ENCODE measurements around the gene LRRC49. TPM values are rescaled to one million over a fixed set of nuclear protein-coding genes. Genes with fewer than 3 reads are reported as not detected.

Gene LRRC49
- total RNA-seq, 2 experiments from 2014 or later: not detected

DNA sequence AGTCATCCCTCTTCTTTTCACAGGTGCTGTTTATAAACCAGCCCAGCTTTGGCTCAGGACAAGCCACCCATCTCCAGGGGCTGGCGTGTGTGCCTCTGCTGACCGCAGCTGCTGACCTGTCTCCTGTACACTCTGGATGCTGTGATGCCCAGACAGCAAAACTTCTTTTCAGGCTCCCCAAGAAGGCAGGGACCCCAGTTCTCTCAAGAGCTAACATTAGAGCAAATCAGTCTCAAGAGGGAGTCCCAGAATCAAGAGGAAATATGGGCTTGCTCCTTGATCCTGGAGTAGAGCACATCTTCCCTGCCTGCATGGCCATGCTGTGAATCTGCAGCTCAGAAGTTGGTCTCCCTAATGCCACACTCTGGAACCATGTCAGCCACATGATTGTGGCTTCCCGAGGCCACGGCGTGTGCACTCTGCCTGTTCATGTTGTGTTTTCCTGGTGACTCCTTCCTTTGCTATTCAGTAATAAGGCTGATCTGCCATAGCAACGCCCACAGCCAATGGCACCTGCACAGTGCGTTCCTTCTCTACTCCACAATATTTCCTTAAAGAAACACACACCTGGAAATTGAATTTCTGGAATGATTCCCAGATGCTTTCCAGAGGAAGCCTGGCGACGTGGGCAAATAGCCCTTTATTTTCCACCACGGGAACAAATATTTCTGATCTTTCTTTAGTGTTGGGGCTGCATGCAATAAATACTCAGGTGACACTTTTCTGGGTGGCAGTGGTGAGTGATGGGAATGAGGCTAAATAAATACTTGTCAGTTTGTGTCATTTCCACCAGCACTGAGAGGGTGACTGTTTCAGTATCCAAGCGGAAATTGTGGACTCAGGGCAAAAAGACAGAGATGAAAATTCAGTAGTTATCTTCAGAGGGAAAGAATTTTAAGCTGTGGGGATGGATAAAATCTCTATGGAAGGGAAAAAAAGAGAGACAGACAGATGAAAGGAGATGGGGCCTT is 200.7 kb downstream of the LRRC49 start:
- Histone ChIP-seq H2AFZ (ENCODE audit: low read length) (no peak overlapping the region), H3K9me2 (ENCODE audit: insufficient read depth, low read length) (no peaks in the 10 kb centered on the region), H4K20me1 (ENCODE audit: insufficient read depth, low read length) (no peaks in the 10 kb centered on the region), H3K79me2 (ENCODE audit: insufficient read depth, low read depth, low read length) (no peaks in the 10 kb centered on the region), H3K4me3 (ENCODE audit: low read depth, low read length, poor library complexity, severe bottlenecking) (no peak overlapping the region), H3K4me1 (ENCODE audit: insufficient read depth, low read length, poor library complexity, severe bottlenecking) (no peaks in the 10 kb centered on the region), H3K9me3 (ENCODE audit: low read length) (no peaks in the 10 kb centered on the region), H3K27ac (ENCODE audit: low read depth, low read length, poor library complexity, severe bottlenecking) (no peak overlapping the region), H3K4me2 (ENCODE audit: low read length) (no peak overlapping the region), H3K36me3 (ENCODE audit: insufficient read depth, low read length) (no peaks in the 10 kb centered on the region)
- ChIA-PET POLR2A (interaction anchor here (0.6 kb wide), 1 partner anchor 585 kb away, joined by 3 read pairs; no protein-coding TSS in a partner anchor), CTCF (ENCODE audit: unreplicated experiment) (no interaction called here)
- intact Hi-C loops (cut with micrococcal nuclease; ENCODE audit: unreplicated experiment): no loop called here
- no TSS peak for BruUV-seq (replicated peaks)
- no peak for DNase-seq (ENCODE audit: low spot score)
- TF ChIP-seq EZH2phosphoT487 (IDR thresholded peaks at IDR 0.05; ENCODE audit: borderline replicate concordance, low read depth, low read length): no peak
- TF ChIP-seq, protein P1, sequence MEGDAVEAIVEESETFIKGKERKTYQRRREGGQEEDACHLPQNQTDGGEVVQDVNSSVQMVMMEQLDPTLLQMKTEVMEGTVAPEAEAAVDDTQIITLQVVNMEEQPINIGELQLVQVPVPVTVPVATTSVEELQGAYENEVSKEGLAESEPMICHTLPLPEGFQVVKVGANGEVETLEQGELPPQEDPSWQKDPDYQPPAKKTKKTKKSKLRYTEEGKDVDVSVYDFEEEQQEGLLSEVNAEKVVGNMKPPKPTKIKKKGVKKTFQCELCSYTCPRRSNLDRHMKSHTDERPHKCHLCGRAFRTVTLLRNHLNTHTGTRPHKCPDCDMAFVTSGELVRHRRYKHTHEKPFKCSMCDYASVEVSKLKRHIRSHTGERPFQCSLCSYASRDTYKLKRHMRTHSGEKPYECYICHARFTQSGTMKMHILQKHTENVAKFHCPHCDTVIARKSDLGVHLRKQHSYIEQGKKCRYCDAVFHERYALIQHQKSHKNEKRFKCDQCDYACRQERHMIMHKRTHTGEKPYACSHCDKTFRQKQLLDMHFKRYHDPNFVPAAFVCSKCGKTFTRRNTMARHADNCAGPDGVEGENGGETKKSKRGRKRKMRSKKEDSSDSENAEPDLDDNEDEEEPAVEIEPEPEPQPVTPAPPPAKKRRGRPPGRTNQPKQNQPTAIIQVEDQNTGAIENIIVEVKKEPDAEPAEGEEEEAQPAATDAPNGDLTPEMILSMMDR (conservative IDR thresholded peaks at IDR 0.05; ENCODE audit: low read length): no peak

DNA sequence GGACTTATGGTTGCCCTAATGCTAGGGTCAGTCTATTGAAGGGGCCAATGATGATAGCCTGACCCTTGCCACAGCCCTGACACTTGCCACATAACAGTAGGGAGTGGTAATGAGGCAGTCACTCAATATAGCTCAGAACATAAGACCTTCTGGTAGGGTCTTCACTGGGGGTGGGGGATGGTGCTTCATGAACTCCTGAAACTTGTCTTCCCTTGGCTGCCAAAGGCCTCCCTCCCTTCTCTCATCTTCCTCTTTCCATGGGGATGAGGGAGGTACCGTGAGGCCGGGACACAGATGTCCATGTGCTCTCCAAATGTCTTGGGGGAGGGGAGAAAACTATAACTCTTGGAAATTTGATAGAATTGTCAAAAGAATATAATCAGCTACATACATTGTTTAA is 201.5 kb downstream of the LRRC49 start:
- no peak for TF ChIP-seq EZH2phosphoT487 (IDR thresholded peaks at IDR 0.05; ENCODE audit: borderline replicate concordance, low read depth, low read length)
- TF ChIP-seq, protein P1 (conservative IDR thresholded peaks at IDR 0.05; ENCODE audit: low read length): no peak
- Histone ChIP-seq H3K27ac (ENCODE audit: low read depth, low read length, poor library complexity, severe bottlenecking) (no peak overlapping the region), H3K4me1 (ENCODE audit: insufficient read depth, low read length, poor library complexity, severe bottlenecking) (no peaks in the 10 kb centered on the region), H3K4me2 (ENCODE audit: low read length) (no peak overlapping the region), H3K79me2 (ENCODE audit: insufficient read depth, low read depth, low read length) (no peaks in the 10 kb centered on the region), H4K20me1 (ENCODE audit: insufficient read depth, low read length) (no peaks in the 10 kb centered on the region), H3K4me3 (ENCODE audit: low read depth, low read length, poor library complexity, severe bottlenecking) (no peak overlapping the region), H3K36me3 (ENCODE audit: insufficient read depth, low read length) (no peaks in the 10 kb centered on the region), H3K9me3 (ENCODE audit: low read length) (no peaks in the 10 kb centered on the region), H3K9me2 (ENCODE audit: insufficient read depth, low read length) (no peaks in the 10 kb centered on the region), H2AFZ (ENCODE audit: low read length) (no peak overlapping the region)
- intact Hi-C loops (cut with micrococcal nuclease; ENCODE audit: unreplicated experiment): no loop called here
- ChIA-PET CTCF (ENCODE audit: unreplicated experiment) (no interaction called here), POLR2A (no interaction called here)
- no peak for DNase-seq (ENCODE audit: low spot score)
- BruUV-seq (replicated peaks): no TSS peak

DNA sequence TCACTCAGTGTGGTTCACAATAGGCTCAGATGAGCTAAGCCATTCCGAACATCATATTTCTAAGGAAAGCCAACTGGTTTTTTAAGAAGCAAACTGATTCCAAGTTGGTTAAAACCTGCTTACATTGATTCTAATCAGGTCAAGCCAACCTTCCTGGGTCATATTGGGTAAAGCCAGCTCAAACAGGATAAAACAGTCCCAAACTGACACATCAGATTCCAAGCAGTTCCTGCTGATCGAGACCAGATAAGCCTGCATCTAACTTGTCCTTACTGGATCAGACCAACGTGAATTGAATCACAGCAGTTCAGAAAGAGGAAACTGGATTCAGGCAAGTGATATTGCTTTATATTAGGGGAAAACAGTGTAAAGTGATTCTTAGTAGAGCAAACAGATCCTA is 204.1 kb downstream of the LRRC49 start:
- no TSS peak for BruUV-seq (replicated peaks)

More for the DNA sequence above, 204.1 kb downstream of the LRRC49 start:
- no peaks in the 10 kb centered on the region for H4K20me1 ChIP-seq (ENCODE audit: insufficient read depth, low read length)
- CTCF ChIA-PET (ENCODE audit: unreplicated experiment): no interaction called here
- POLR2A ChIA-PET: no interaction called here
- no peak for DNase-seq (ENCODE audit: low spot score)
- no peaks in the 10 kb centered on the region for H3K79me2 ChIP-seq (ENCODE audit: insufficient read depth, low read depth, low read length)
- H3K36me3 ChIP-seq (ENCODE audit: insufficient read depth, low read length): no peaks in the 10 kb centered on the region
- H2AFZ ChIP-seq (ENCODE audit: low read length): no peak overlapping the region
- TF ChIP-seq EZH2phosphoT487 (IDR thresholded peaks at IDR 0.05; ENCODE audit: borderline replicate concordance, low read depth, low read length): no peak
- TF ChIP-seq, protein P1 (conservative IDR thresholded peaks at IDR 0.05; ENCODE audit: low read length): no peak
- no peaks in the 10 kb centered on the region for H3K9me3 ChIP-seq (ENCODE audit: low read length)
- H3K4me2 ChIP-seq (ENCODE audit: low read length): no peak overlapping the region
- H3K4me1 ChIP-seq (ENCODE audit: insufficient read depth, low read length, poor library complexity, severe bottlenecking): no peaks in the 10 kb centered on the region
- no peaks in the 10 kb centered on the region for H3K9me2 ChIP-seq (ENCODE audit: insufficient read depth, low read length)
- no peak overlapping the region for H3K4me3 ChIP-seq (ENCODE audit: low read depth, low read length, poor library complexity, severe bottlenecking)
- H3K27ac ChIP-seq (ENCODE audit: low read depth, low read length, poor library complexity, severe bottlenecking): no peak overlapping the region
- intact Hi-C loops (cut with micrococcal nuclease; ENCODE audit: unreplicated experiment): no loop called here
